NCI-H1105 (cell line): Measurements from ENCODE around the gene PACS2.

Experiments
- DNase-seq: peaks from one replicate; lab custom pipeline; 2025; lab: John Stamatoyannopoulos, UW

Gene PACS2

GRCh38 chr14:105423488-105424195, 109.1 kb downstream of the PACS2 start:
- no peak for DNase-seq

DNA sequence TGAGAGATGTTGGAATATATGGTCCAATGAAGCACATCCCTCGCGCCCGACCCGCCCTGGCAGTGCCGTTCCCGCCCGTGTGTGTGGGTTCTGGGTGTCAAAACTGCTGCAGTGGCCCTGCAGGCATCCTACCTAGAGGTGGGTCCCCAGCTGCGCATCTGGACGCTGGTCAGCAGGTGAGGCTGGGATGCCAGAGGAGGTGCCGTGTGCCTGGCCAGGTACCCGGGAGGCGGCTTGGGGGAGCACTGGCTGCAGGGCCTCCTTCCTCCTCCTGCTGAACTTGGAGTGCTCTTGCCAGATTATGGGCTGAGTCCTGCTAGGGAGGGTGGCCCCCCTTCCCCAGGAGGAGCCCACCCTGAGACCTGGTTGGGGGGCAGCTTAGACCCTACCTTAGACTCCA, 110.3 kb downstream of the PACS2 start:
- no peak for DNase-seq

DNA sequence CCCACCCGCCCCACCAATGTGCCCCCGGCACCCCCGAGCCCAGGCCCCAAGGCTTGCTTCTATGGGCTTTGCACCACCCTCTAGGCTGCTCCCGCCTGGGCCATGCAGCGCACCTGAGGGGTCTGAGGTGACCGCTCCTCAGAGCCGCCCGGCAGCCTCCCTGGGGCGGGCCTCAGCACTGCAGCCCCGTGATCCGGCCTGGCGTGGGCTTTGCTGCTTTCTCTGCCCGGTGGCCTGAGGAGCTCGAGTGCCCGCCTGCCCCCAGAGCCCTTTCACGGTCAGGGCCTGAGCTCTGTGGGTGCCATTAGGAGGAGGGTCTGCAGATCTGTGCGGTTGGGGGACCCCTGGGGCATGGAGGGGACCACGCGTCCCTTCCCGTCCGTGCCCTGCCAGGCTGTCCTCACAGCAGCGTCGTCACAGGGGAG, 111.3 kb downstream of the PACS2 start:
- no peak for DNase-seq

DNA sequence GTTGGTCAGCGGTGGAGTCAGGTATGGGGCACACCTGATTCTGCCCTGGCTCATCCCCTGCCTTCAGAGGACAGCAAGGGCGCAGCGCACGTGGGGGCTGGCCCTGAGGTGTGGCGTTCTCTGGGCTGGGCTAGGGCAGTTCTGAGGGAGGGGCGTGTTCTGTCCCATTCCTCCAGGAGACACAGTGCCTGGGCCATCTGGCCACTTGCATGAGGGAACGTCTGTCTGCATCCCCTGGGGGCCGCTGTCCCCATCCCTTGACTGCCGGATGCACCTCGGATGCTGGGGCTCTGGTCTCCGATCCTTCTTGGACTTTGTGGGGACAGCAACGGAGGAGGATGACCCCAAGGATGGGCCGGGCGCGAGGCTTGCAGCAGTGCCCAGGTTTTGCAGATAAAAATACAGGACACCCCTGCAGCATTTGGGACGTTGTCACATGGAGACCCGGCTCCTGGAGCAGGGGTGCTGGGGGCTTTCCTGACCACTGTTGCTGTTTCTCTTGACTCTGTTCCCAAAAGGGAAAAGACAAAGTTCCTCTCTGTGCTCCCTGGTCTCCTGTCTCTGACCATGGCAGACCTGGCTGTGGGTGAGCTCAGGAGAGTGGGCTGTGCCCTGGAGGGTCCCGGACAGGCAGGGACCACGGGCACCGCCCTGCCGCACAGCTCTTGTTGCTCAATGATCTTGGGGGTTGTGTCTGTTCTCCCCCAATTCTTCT, 112.0 kb downstream of the PACS2 start:
- no peak for DNase-seq

GRCh38 chr14:105427412-105427811, 112.9 kb downstream of the PACS2 start:
- no peak for DNase-seq

- DNase-seq: no peak
Observed at GRCh38 chr14:105427936-105428485, 113.5 kb downstream of the PACS2 start.

GRCh38 chr14:105430042-105430441, 115.5 kb downstream of the PACS2 start:
- DNase-seq: no peak

DNA sequence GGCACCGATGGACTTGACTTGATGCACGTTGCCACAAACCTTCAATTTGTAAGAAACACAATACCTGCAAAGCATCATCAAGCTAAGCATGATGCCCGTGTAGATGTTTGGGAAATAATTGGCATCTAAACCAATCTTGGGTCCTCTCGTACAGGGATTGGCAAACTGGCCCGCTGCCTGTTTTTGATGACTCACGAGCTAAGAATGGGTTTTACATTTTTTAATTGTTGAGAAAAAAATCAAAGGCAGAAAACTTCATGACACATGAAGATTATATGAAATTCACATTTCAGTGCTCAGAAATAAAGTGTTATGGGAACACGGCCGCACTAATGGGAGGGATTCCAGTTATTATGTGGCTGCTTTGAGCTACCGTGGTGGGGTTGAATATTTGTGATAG, 116.0 kb downstream of the PACS2 start:
- DNase-seq: no peak

DNA sequence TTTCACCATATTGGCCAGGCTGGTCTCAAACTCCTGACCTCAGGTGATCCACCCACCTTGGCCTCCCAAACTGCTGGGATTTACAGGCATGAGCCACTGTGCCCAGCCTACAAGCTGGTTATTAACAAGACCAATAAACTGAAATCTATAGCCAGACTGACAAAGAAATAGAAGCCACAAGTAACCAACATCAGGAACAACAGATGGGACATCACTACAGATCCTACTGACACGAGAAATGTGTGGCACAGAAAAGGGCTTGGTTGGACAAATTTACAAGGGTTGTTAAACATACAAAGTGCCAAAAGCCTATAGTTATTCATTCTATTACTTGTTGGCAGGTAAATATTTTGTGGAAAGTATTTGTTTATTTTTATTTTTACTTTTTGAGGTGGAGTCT, 116.7 kb downstream of the PACS2 start:
- DNase-seq: no peak

- no peak for DNase-seq
Observed at GRCh38 chr14:105432657-105433056, 118.1 kb downstream of the PACS2 start.

GRCh38 chr14:105433161-105433605, 118.6 kb downstream of the PACS2 start:
- DNase-seq: no peak

- DNase-seq: no peak
Observed at GRCh38 chr14:105436402-105436801, 121.9 kb downstream of the PACS2 start.

DNA sequence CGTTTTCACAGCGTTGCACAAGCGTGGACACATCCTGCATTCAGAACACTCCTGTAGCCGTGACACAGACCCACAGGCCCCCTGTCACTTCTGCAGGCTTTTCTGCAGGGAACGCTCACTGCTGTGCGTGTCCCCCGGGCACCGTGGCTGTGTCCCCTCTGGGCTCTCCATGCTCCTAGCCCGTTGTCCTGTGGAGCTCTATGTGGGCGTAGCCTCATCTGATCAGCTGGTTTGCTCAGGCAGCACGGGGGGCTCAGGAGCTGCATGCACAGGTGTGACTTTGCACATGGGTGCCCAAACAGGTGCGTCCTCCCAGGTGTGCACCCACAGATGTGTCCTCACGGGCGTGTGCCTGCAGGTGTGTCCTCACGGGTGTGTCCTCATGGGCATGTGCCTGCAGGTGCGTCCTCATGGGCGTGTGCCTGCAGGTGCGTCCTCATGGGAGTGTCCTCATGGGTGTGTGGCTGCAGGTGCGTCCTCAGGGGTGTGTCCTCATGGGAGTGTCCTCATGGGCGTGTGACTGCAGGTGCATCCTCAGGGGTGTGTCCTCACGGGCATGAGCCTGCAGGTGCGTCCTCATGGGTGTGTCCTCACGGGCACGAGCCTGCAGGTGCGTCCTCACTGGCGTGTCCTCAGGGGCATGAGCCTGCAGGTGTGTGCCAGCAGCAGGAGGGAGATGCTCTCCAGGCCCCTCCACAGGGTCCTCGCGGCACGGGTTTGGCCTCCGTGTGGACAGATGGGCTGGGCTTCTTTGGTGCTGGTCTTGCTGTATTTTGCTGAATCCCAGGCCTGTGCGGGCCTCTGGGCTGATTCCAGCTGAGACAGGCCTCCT, 122.6 kb downstream of the PACS2 start:
- DNase-seq: peak; percentile 57

DNA sequence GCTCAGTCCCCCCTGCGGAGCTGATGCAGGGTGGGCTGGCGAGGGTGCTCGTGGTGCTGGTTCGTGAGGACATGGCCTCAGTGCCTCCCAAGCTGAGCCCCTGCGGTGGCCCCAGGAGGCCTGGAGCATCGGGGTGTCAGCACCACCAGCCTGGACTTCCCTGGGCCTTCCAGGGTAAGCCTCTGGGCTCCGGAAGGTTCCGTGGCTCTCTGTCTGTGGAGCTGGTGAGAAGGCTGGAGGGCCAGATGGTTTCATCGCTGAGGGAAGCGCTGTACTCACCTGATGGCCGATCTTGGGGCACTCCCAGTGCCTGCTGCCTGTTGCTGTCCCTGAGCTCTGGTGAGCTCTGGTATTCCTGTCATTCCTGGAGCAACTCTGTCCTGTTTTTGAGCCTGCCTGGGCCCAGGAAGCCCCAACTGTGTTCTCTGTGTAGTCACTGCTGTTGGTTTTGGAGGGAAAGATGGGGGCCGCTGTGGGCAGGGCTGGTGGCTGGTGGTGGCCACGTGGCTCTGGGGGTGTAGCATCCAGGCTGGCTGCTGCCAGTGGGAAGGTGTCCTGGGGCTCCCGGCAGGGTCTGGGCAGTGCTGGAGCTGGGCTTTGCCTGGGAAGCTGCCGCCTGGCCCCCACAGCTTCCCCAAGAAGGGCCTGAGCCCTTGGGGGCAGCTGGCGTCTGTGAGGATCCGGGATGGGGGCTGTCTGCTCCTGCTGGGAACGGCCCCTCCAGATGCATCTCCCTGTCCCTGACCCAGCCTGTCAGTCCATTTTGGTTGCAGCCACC, 123.4 kb downstream of the PACS2 start:
- no peak for DNase-seq

DNA sequence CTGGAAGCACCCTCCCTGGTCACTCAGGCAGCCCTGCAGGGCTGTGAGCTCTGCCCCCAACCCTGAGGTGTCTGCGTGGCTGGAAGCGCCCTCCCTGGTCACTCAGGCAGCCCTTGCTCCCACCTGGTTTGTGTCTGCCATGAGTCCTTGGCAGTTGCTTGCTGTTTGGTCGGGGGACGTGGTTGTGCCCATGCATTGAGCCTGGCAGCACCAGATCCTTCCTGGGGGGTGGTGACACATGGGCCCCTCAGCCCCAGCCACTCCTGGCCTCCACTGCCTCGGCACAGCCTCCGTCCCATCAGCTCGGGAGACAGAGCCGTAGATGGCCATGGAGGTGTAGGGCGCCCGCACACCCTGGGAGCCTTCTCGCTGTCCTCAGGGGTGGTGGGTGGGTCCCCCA, 124.6 kb downstream of the PACS2 start:
- no peak for DNase-seq

DNA sequence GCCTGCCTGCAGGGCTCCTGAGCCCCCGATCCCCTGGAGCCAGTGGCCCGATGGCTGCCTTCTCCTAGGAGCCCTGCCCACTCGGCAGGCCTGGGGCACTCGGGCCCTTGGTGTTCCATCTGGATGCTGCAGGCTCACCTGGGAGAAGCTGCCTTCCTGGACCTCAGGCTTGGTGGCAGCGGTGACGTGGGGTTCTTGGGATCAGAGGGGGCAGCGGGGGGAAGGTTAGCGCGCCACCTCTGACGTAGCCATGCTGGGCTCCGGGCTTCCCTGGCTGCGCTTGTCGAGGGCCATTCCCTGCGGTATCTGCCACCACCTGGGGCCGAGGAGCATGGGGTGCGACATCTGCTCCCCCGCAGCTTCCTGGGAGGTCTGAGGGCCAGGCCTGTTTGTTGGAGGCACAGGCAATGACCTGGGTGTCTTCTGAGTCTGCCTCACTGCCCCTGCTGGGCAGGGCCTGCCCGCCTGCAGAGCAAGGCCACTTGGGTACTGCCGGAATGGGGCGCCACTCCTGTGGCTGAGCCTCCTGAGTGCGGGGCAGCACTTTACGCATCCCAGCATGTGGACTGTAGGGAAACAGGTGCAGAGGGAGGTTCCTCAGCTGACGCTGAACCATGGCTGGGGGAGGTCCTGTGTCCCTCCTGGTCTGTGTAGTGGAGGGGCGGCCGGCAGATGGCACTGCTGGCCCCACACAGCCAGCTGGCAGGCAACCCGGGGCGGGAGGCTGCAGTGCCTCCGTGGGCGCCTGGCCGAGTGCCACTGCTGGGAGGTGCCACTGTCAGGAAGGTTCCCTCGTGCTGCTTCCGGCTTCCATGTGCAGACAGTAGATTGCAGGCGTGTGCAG, 125.4 kb downstream of the PACS2 start:
- DNase-seq: no peak

DNA sequence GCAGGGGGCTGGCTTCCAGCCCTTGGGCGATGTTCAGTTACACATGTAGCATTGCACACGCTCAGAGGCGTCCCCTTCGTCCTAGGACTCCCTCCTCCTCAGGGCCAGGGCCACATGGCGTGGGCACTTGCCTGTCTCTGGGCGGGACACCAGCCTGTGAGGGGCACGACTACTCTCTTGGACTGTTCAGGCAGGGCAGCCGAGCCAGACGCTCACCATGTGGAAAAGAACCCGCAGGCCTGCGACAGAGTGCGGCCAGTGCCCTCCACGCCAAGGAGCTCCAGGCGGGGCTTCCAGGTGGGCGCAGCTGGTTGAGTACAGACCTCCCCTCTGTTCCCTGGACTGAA, 126.0 kb downstream of the PACS2 start:
- no peak for DNase-seq

DNA sequence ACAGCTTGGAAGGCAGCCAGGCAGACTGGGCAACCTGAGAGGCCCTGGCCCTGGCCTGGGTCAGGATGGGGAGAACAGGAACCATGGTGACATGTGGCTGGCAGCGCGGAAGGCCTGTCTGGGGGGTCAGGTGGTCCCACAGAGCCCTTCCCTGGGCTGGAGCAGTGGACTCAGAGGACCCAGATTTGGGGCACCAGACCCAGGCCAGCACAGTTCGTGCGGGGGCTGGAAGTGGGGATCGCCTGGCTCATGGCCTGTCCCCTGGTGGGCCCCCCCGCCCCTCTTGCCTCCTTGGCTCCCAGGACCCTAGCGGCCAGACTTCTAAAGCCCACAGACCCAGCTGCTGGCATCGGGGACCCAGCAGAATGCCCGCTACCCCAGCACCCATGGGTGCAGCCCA, 126.4 kb downstream of the PACS2 start:
- DNase-seq: no peak

- no peak for DNase-seq
Observed at GRCh38 chr14:105442125-105442524, 127.6 kb downstream of the PACS2 start.

- DNase-seq: no peak
Observed at GRCh38 chr14:105442834-105443233, 128.3 kb downstream of the PACS2 start.

- DNase-seq: no peak
Observed at GRCh38 chr14:105444859-105445258, 130.3 kb downstream of the PACS2 start.
